HepG2 (cell line): ENCODE data around the gene ZNF764. TPM values are rescaled to one million over a fixed set of nuclear protein-coding genes. Genes with fewer than 3 reads are reported as not detected.
"Not testable (repeated sequence)": the region's sequence is repeated elsewhere in the genome, so short reads cannot be mapped to it uniquely, and the experiment has no call there.

Source experiments
- ATAC-seq: fragments of 200-7000 bp; cut with Tn5 transposase; 3 replicates; pipeline ENCODE4 v1.9.1; 2020; ENCODE audit warnings: mild to moderate bottlenecking, moderate library complexity
- BruUV-seq: library from RNA; stranded (reverse); fragments of 400-500 nt; replicated peaks from 2 replicates; lab custom pipeline; 2021; lab: Mats Ljungman, UMichigan
- CTCF ChIA-PET: fragments of 300-600 bp; formaldehyde crosslinking; extraction: SDS; loops from one replicate; lab custom pipeline; 2021; ENCODE audit warnings: low total read pairs, inconsistent platforms, low intra/inter-chr PET ratio; lab: Yijun Ruan, JAX
- POLR2A ChIA-PET: fragments of 350-600 bp; sonication (Branson Sonifier 250); formaldehyde crosslinking; loops from one replicate; lab custom pipeline; 2020; ENCODE audit warnings: antibody characterized with exemption, inconsistent platforms; lab: Yijun Ruan, JAX
- DNase-seq: peaks from one replicate; pipeline ENCODE4 v3.0.0-alpha.2; 2015; ENCODE audit warnings: low spot score
- FAIRE-seq: peaks from 3 replicates; lab custom pipeline; 2011; peaks lifted over from hg19 to GRCh38; lab: Jason Lieb, UNC
- H2AFZ ChIP-seq: one replicate; pipeline ENCODE4 v1.6.1; 2011; ENCODE audit warnings: low read length, inconsistent platforms
- H3K27ac ChIP-seq: fragments of 300-600 bp; 3 replicates; pipeline ENCODE4 v1.8.0; 2011; ENCODE audit warnings: mixed run types, mild to moderate bottlenecking, mixed read lengths, low read length, inconsistent platforms; ENCODE audit not compliant: insufficient read depth; ENCODE audit errors: extremely low read length
- H3K27me3 ChIP-seq, 2 experiments: fragments of 200-600 bp in 1 of 2; 2 replicates in 1 of 2; 3 replicates in 1 of 2; pipeline versions ENCODE4 v1.6.0 to v1.8.0; 2011; ENCODE audit warnings: low read length in 2 of 2, mild to moderate bottlenecking in 2 of 2, moderate library complexity in 2 of 2, inconsistent platforms in 1 of 2; ENCODE audit not compliant: insufficient read depth in 2 of 2, control insufficient read depth in 1 of 2
- H3K36me3 ChIP-seq, 2 experiments: fragments of 200-600 bp in 1 of 2; replicated peaks in 1 of 2; 2 replicates in 1 of 2; 3 replicates in 1 of 2; pipeline versions ENCODE4 v1.5.1 to v1.8.0; 2011; ENCODE audit warnings: low read length in 2 of 2, inconsistent platforms in 1 of 2; ENCODE audit not compliant: insufficient read depth in 2 of 2, control insufficient read depth in 1 of 2
- H3K4me1 ChIP-seq: 2 replicates; pipeline ENCODE4 v1.5.1; 2012; ENCODE audit warnings: low read length, inconsistent platforms; ENCODE audit not compliant: insufficient read depth
- H3K4me2 ChIP-seq: 2 replicates; pipeline ENCODE4 v1.6.0; 2011; ENCODE audit warnings: low read depth, low read length, inconsistent platforms
- H3K4me3 ChIP-seq, 3 experiments: fragments of 200-600 bp in 1 of 3; sonication (generic), shearing (Covaris generic) in 1 of 3; replicated peaks in 1 of 3; 2 replicates each; pipeline ENCODE4 v1.5.1; 2011 to 2016; ENCODE audit warnings: low read length in 3 of 3, inconsistent platforms in 2 of 3, low read depth in 2 of 3, mild to moderate bottlenecking in 2 of 3, control low read depth in 1 of 3, mixed read lengths in 1 of 3; ENCODE audit not compliant: insufficient read depth in 1 of 3
- H3K79me2 ChIP-seq: one replicate; pipeline ENCODE4 v1.6.1; 2011; ENCODE audit warnings: low read length, inconsistent platforms; ENCODE audit not compliant: insufficient read depth
- H3K9ac ChIP-seq: 2 replicates; pipeline ENCODE4 v1.6.0; 2011; ENCODE audit warnings: mild to moderate bottlenecking, low read depth, low read length, inconsistent platforms; ENCODE audit not compliant: insufficient read depth
- H3K9me3 ChIP-seq: 2 replicates; pipeline ENCODE4 v1.5.1; 2012; ENCODE audit warnings: mild to moderate bottlenecking, low read length
- H4K20me1 ChIP-seq: 2 replicates; pipeline ENCODE4 v1.6.0; 2011; ENCODE audit warnings: inconsistent platforms, mild to moderate bottlenecking, low read length, moderate library complexity; ENCODE audit not compliant: insufficient read depth
- ARID5B ChIP-seq: IDR thresholded peaks from 2 replicates; pipeline ENCODE4 v1.4.0; 2020; ENCODE audit warnings: mild to moderate bottlenecking, missing genetic modification reagents
- DPF2 ChIP-seq: sonication (generic); formaldehyde crosslinking; IDR thresholded peaks from 2 replicates; pipeline ENCODE4 v1.4.0; 2020; ENCODE audit warnings: mild to moderate bottlenecking, low read depth, missing genetic modification reagents, borderline replicate concordance
- FOXO4 ChIP-seq: sonication (generic); formaldehyde crosslinking; conservative IDR thresholded peaks from 2 replicates; pipeline ENCODE4 v1.8.1; 2023; ENCODE audit warnings: missing genetic modification reagents
- HNF1A ChIP-seq, 2 experiments: sonication (generic) in 1 of 2; formaldehyde crosslinking in 1 of 2; IDR thresholded peaks; 2 replicates each; pipeline versions ENCODE4 v1.4.0 to v1.6.1; 2016 to 2020; ENCODE audit warnings: borderline replicate concordance in 1 of 2, low read depth in 1 of 2, mild to moderate bottlenecking in 1 of 2, missing genetic modification reagents in 1 of 2
- RFX3 ChIP-seq: IDR thresholded peaks from 2 replicates; pipeline ENCODE4 v1.6.1; 2016; ENCODE audit warnings: missing biosample characterization, missing genetic modification reagents
- ZNF414 ChIP-seq: sonication (generic); formaldehyde crosslinking; IDR thresholded peaks from 2 replicates; pipeline ENCODE4 v1.5.0; 2020; ENCODE audit warnings: missing genetic modification reagents
- ZNF446 ChIP-seq: sonication (generic); formaldehyde crosslinking; IDR thresholded peaks from 2 replicates; pipeline ENCODE4 v1.5.0; 2020; ENCODE audit warnings: mild to moderate bottlenecking, missing genetic modification reagents
- ZNF564 ChIP-seq: sonication (generic); formaldehyde crosslinking; IDR thresholded peaks from 2 replicates; pipeline ENCODE4 v1.8.1; 2023; ENCODE audit warnings: mild to moderate bottlenecking, missing genetic modification reagents
- WGBS: methylation state at CpG from one replicate; pipeline ENCODE4 v1.1.6; 2017; ENCODE audit warnings: low lambda C conversion rate; 5-methylcytosine and 5-hydroxymethylcytosine counted together
- in situ Hi-C: cut with HindIII; loops from 2 replicates; pipeline ENCODE4 v1.10.0; 2017; ENCODE audit warnings: low pct_unique_long_range_greater_than_20kb; ENCODE audit not compliant: extremely low pct_ligation_motif_present
- intact Hi-C: fragments of 100-400 bp; cut with micrococcal nuclease; formaldehyde crosslinking; loops from one replicate; pipeline ENCODE4 v1.10.0; 2022; ENCODE audit not compliant: unreplicated experiment
- polyA plus RNA-seq, 8 experiments: library from polyadenylated mRNA; depleted of rRNA in 3 of 8; stranded (reverse) in 7 of 8; unstranded in 1 of 8; fragments of >200 nt; fragmentation: Illumina TruSeq in 4 of 8; extraction: Trizol in 4 of 8; gene quantifications; 2 replicates each; pipeline versions ENCODE4 v1.2.1 to v1.2.3, GENCODE V29; 2011 to 2016; ENCODE audit warnings: low read depth in 4 of 8, missing spikeins in 1 of 8, mixed read lengths in 1 of 8; ENCODE audit not compliant: insufficient read depth in 1 of 8
- total RNA-seq, 5 experiments: library from RNA; depleted of rRNA; stranded (reverse); fragments of >200 nt; fragmentation: Illumina TruSeq; extraction: Trizol; gene quantifications; 2 replicates each; pipeline ENCODE4 v1.2.3, GENCODE V29; 2016; ENCODE audit warnings: low read depth in 1 of 5

The ZNF764 gene
- total and polyA plus RNA-seq, 2 of the 13 experiments (the other 11 are each of a cell fraction or from before 2014, with no cell fraction given): 4.1 to 9.1 TPM

- no peak for TF ChIP-seq ZNF414 (CRISPR knock-in tag)
- no peak for TF ChIP-seq ARID5B (CRISPR knock-in tag)
- no peak for TF ChIP-seq RFX3 (CRISPR knock-in tag)
- peak; percentile 8; the same call in 1 of the 2 replicates for TF ChIP-seq ZNF564 (CRISPR knock-in tag)
Observed at GRCh38 chr16:30541502-30542329, 16.5 kb downstream of the ZNF764 start (continued).

GRCh38 chr16:30540916-30541464 is 17.2 kb downstream of the ZNF764 start:
- DNase-seq (peak; percentile 72), FAIRE-seq (peak; percentile 71), ATAC-seq (peak; percentile 84)
- Histone ChIP-seq H3K4me3 (peak overlapping the region; percentile 48 to 63 (median 58)), H3K4me2 (peak overlapping the region; percentile 97), H3K27ac (peak overlapping the region; percentile 62), H3K9ac (peak overlapping the region; percentile 67), H3K4me1 (peaks cover 79% of the 10 kb centered on the region)
- H3K79me2 ChIP-seq, H3K36me3 ChIP-seq, H3K9me3 ChIP-seq, H3K27me3 ChIP-seq, BruUV-seq, H2AFZ ChIP-seq, H4K20me1 ChIP-seq, in situ Hi-C loops, CTCF ChIA-PET: not testable (repeated sequence)
- WGBS: 1% methylated on average over 9 of the region's 9 CpGs
- intact Hi-C loops: loop anchor here (5.0 kb wide), 1 partner anchor 76 kb away; no protein-coding TSS in a partner anchor
- POLR2A ChIA-PET: interaction anchor here (0.6 to 4.0 kb wide), 9 partner anchors 11 to 147 kb away, joined by 3 to 30 read pairs (median 3); partner anchors contain the start of genes DCTPP1, ZNF688, ZNF689 and ZNF764
- TF ChIP-seq ZNF446 (CRISPR knock-in tag) (0 out of 2 replicates have a peak, but pooled peaks have one; percentile 43), HNF1A (IDR thresholded peaks at IDR 0.05; ENCODE audit: low read depth) (peak; percentile 83), HNF1A (CRISPR knock-in tag; IDR thresholded peaks at IDR 0.05; ENCODE audit: borderline replicate concordance) (peak; percentile 93), DPF2 (CRISPR knock-in tag) (peak; percentile 75; the same call in 1 of the 2 replicates), FOXO4 (0 out of 2 replicates have a peak, but pooled peaks have one; percentile 41)
